IPS DF 4.7 (cell line): ENCODE measurements around the gene DMRTB1.

Experiments used
- DNase-seq: peaks from one replicate; pipeline ENCODE4 v3.0.0-alpha.2; 2013; ENCODE audit warnings: low spot score; ENCODE audit errors: extremely low read depth

Gene DMRTB1

GRCh38 chr1:53484705-53485477 is 25.7 kb downstream of the DMRTB1 start:
- DNase-seq: no peak

GRCh38 chr1:53485478-53486394 is 26.5 kb downstream of the DMRTB1 start:
- no peak for DNase-seq

GRCh38 chr1:53486395-53487026 is 27.3 kb downstream of the DMRTB1 start:
- no peak for DNase-seq

GRCh38 chr1:53490351-53490750 is 31.2 kb downstream of the DMRTB1 start:
- DNase-seq: no peak

GRCh38 chr1:53495633-53496345 is 36.6 kb downstream of the DMRTB1 start:
- no peak for DNase-seq

GRCh38 chr1:53498555-53499131 is 39.4 kb downstream of the DMRTB1 start:
- no peak for DNase-seq

- DNase-seq: no peak
Measured at GRCh38 chr1:53499257-53500203, 40.3 kb downstream of the DMRTB1 start.

- no peak for DNase-seq
Measured at GRCh38 chr1:53500204-53501064, 41.2 kb downstream of the DMRTB1 start.

- no peak for DNase-seq
Measured at GRCh38 chr1:53501065-53502005, 42.1 kb downstream of the DMRTB1 start.

GRCh38 chr1:53502641-53503432 is 43.6 kb downstream of the DMRTB1 start:
- DNase-seq: no peak

- DNase-seq: no peak
Measured at GRCh38 chr1:53503433-53504217, 44.4 kb downstream of the DMRTB1 start.

GRCh38 chr1:53504901-53505300 is 45.7 kb downstream of the DMRTB1 start:
- DNase-seq: no peak

GRCh38 chr1:53505401-53505800 is 46.2 kb downstream of the DMRTB1 start:
- no peak for DNase-seq

- DNase-seq: no peak
Measured at GRCh38 chr1:53505891-53506290, 46.7 kb downstream of the DMRTB1 start.

GRCh38 chr1:53506355-53507050 is 47.3 kb downstream of the DMRTB1 start:
- no peak for DNase-seq
